Measurements from ENCODE around the gene ZBED4.

GRCh38 chr22:49903322-49904039, 49.8 kb downstream of the ZBED4 start:
- no peak for TF ChIP-seq CTCF (IDR thresholded peaks at IDR 0.05)
- no peak for TF ChIP-seq POLR2A (IDR thresholded peaks at IDR 0.05)

All from uterus (tissue), 2 donors.